Ovary (tissue), 9 donors: ENCODE measurements around the gene TMEM131. TPM values are rescaled to one million over a fixed set of nuclear protein-coding genes. Genes with fewer than 3 reads are reported as not detected.

ENCODE experiments used
- DNase-seq, 5 donors: peaks; one replicate each; pipeline ENCODE4 v3.0.0-alpha.2; 2019 to 2020
- H3K27ac ChIP-seq, 2 donors: fragments of 200-600 bp; one replicate each; pipeline versions ENCODE4 v1.5.1 to v1.8.0; 2019 to 2022
- H3K27me3 ChIP-seq: fragments of 200-600 bp; one replicate; pipeline ENCODE4 v1.8.0; 2022
- H3K36me3 ChIP-seq: fragments of 200-600 bp; sonication (generic); one replicate; pipeline ENCODE4 v1.5.1; 2019
- H3K4me1 ChIP-seq: one replicate; pipeline ENCODE4 v1.8.1; 2013; ENCODE audit warnings: mild to moderate bottlenecking, moderate library complexity; ENCODE audit not compliant: insufficient read depth
- H3K4me3 ChIP-seq: fragments of 200-600 bp; sonication (generic); one replicate; pipeline ENCODE4 v1.5.1; 2017
- H3K9me3 ChIP-seq, 2 donors: fragments of 200-600 bp in 1 of 2; sonication (generic) in 1 of 2; one replicate each; pipeline versions ENCODE4 v1.5.1 to v1.8.1; 2013 to 2019; ENCODE audit warnings: mild to moderate bottlenecking in 1 of 2, moderate library complexity in 1 of 2
- EP300 ChIP-seq: sonication (generic); formaldehyde crosslinking; IDR thresholded peaks from one replicate; pipeline ENCODE4 v1.6.1; 2017; ENCODE audit warnings: antibody characterized with exemption
- POLR2A ChIP-seq: fragments of 450-650 bp; IDR thresholded peaks from one replicate; pipeline ENCODE4 v1.6.1; 2017; ENCODE audit warnings: antibody characterized with exemption, mild to moderate bottlenecking, moderate library complexity
- WGBS, 3 donors: extraction: QIAGEN DNeasy Blood & Tissue Kit in 1 of 3; methylation state at CpG; one replicate each; pipeline versions ENCODE4 v1.1.5 to v1.1.7; 2013 to 2017; 5-methylcytosine and 5-hydroxymethylcytosine counted together
- intact Hi-C, 4 donors: fragments of 100-400 bp; cut with DNase I; formaldehyde crosslinking; loops; one replicate each; pipeline versions ENCODE4 v1.11.0 to v1.15.1; 2022 to 2023
- polyA plus RNA-seq, 2 donors: library from polyadenylated mRNA; stranded (reverse); fragments of 200-250 nt in 1 of 2; fragments of 350-450 nt in 1 of 2; fragmentation: Illumina TruSeq in 1 of 2; extraction: RNeasy Lipid Tissue Mini Kit (QIAGEN cat#74804) in 1 of 2; gene quantifications; one replicate each; pipeline ENCODE4 v1.2.3, GENCODE V29; 2013 to 2014
- total RNA-seq, 7 donors: library from RNA; depleted of rRNA in 2 of 7; stranded (reverse); fragments of >200 nt in 2 of 7; fragmentation: NEBNext Ultra II Directional in 3 of 7; extraction: Animal tissue kit (Norgen Biotek cat#: 25700) in 3 of 7; gene quantifications; one replicate each; pipeline versions ENCODE4 v1.1.0 to v1.2.4, GENCODE V29; 2016 to 2023
- TF ChIP-seq, protein P1 (sequence below), 3 donors: fragments of 450-650 bp in 2 of 3; fragments of 200-600 bp in 1 of 3; IDR thresholded peaks; one replicate each; pipeline versions ENCODE4 v1.5.1 to v1.8.0; 2016 to 2022; ENCODE audit warnings: antibody characterized with exemption in 3 of 3, mild to moderate bottlenecking in 1 of 3
- donor health status: DM: no; HTN: no; CAD: no; lungs with moderate emphysema.
- donor health status: DM: no; HTN: no; CAD: no.
- donor health status: Bipolar disorder and iron deficiency.
- donor health status: DM: yes; HTN: yes; CAD: no.
- donor health status: DM: no; HTN: no; CAD: no.
- donor health status: DM: yes; HTN: yes; CAD: no.

Gene TMEM131
- total and polyA plus RNA-seq, 9 donors = 16.1 to 44.0 (median 38.4) TPM

DNA sequence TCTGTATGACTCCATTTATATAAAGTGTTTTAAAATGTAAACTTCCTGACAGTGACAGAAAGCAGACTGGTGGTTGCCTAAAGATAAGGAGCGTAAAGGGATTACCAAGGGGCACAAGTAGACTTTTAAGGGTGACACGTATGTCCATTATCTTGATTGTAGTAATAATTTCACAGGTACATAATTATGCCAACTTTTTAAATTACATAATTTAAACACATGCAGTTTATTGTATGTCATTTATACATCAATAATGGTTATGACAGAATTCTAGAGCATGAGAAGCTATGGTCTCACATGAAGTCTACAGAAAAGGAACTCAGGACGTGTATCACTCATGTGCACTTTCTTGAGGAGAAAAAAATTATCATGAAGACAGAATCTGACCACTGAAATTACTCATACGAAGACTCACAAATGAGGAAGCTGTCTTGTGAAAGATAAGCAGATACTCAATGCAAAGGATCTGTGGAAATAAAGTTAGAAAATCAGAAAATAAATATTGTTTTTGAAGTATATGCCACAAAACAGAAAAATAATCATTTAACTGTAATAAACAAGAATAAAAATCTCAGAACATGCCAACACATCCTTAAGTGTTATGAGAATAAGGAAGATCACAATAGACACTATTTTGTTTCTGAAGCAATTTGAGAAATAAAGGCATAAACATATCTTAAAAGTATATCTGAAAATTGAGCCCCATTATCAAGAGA lies 84.4 kb downstream of the TMEM131 start:
- Histone ChIP-seq H3K9me3 (no peaks in the 10 kb centered on the region), H3K27me3 (no peaks in the 10 kb centered on the region), H3K4me3 (no peak overlapping the region), H3K27ac (no peak overlapping the region), H3K4me1 (peaks cover 2% of the 10 kb centered on the region), H3K36me3 (no peaks in the 10 kb centered on the region)
- 81 to 86% (median 86%) methylated on average over 4 of the region's 4 CpGs for WGBS, 3 donors
- DNase-seq = no peak
- intact Hi-C loops = no loop called here
- TF ChIP-seq, protein P1, sequence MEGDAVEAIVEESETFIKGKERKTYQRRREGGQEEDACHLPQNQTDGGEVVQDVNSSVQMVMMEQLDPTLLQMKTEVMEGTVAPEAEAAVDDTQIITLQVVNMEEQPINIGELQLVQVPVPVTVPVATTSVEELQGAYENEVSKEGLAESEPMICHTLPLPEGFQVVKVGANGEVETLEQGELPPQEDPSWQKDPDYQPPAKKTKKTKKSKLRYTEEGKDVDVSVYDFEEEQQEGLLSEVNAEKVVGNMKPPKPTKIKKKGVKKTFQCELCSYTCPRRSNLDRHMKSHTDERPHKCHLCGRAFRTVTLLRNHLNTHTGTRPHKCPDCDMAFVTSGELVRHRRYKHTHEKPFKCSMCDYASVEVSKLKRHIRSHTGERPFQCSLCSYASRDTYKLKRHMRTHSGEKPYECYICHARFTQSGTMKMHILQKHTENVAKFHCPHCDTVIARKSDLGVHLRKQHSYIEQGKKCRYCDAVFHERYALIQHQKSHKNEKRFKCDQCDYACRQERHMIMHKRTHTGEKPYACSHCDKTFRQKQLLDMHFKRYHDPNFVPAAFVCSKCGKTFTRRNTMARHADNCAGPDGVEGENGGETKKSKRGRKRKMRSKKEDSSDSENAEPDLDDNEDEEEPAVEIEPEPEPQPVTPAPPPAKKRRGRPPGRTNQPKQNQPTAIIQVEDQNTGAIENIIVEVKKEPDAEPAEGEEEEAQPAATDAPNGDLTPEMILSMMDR (IDR thresholded peaks at IDR 0.05) = no peak
- no peak for TF ChIP-seq POLR2A
- no peak for TF ChIP-seq EP300

DNA sequence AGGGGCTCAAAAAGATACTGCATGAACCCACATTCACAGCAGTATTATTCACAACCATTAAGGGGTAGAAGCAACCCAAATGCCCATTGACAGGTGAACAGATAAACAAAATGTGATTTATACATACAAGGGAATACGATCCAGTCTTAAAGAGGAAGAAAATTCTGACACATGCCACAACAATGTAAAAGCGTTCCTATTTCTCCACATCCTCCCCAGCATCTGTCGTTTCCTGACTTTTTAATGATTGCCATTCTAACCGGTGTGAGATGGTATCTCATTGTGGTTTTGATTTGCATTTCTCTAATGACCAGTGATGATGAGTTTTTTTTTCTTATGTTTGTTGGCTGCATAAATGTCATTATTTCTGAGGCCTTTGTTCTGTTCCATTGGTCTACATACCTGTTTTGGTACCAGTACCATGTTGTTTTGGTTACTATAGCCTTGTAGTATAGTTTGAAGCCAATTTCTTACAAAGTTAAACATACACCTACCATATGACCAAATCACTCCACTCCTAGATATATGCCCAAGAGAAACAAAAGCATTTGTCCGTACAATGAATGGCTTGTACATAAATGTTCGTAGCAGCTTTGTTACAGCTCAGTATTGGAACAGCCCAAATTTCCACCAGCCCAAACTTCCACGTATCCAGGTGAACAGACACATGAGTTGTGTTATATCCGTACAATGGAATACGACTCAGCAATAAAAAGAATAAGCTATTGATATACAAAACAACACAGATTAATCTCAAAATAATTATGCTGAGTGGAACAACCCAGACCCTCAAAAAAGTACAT lies 85.1 kb downstream of the TMEM131 start:
- Histone ChIP-seq H3K27ac (no peak overlapping the region), H3K9me3 (no peaks in the 10 kb centered on the region), H3K27me3 (no peaks in the 10 kb centered on the region), H3K36me3 (no peaks in the 10 kb centered on the region), H3K4me1 (peaks cover 2% of the 10 kb centered on the region), H3K4me3 (no peak overlapping the region)
- TF ChIP-seq EP300 (no peak), POLR2A (no peak)
- TF ChIP-seq, protein P1 (IDR thresholded peaks at IDR 0.05) = no peak
- no peak for DNase-seq
- WGBS, 3 donors = 96 to 98% (median 97%) methylated on average over 9 of the region's 9 CpGs
- intact Hi-C loops = no loop called here

DNA sequence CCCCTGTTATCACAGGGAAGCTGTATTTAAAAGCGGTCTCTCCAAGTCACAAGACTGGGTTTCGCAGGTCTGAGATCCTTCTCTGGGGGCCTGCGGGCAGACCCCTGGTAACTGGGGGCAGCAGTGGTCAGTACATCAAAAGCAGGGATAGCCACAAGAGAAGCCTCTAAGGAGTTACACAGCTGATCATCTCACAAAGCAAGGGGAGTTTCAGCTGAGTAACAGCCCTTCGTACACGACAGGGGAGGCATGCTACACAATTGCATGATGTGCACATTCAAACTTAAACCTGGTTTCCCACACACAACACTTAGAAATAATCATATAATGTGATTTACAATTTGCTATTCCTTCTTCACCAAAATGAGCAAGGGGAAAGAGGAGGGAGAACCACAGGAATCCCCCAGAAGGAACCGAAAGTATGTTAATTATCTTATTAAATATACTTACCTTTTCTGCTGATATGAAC lies 87.5 kb downstream of the TMEM131 start:
- peaks cover 2% of the 10 kb centered on the region for H3K4me1 ChIP-seq
- WGBS, 3 donors = 87 to 91% (median 87%) methylated on average over 6 of the region's 6 CpGs
- TF ChIP-seq POLR2A (no peak), EP300 (no peak)
- TF ChIP-seq, protein P1 (IDR thresholded peaks at IDR 0.05) = no peak
- intact Hi-C loops = no loop called here
- no peaks in the 10 kb centered on the region for H3K36me3 ChIP-seq
- no peaks in the 10 kb centered on the region for H3K27me3 ChIP-seq
- no peaks in the 10 kb centered on the region for H3K9me3 ChIP-seq
- H3K4me3 ChIP-seq = no peak overlapping the region
- no peak overlapping the region for H3K27ac ChIP-seq
- no peak for DNase-seq

DNA sequence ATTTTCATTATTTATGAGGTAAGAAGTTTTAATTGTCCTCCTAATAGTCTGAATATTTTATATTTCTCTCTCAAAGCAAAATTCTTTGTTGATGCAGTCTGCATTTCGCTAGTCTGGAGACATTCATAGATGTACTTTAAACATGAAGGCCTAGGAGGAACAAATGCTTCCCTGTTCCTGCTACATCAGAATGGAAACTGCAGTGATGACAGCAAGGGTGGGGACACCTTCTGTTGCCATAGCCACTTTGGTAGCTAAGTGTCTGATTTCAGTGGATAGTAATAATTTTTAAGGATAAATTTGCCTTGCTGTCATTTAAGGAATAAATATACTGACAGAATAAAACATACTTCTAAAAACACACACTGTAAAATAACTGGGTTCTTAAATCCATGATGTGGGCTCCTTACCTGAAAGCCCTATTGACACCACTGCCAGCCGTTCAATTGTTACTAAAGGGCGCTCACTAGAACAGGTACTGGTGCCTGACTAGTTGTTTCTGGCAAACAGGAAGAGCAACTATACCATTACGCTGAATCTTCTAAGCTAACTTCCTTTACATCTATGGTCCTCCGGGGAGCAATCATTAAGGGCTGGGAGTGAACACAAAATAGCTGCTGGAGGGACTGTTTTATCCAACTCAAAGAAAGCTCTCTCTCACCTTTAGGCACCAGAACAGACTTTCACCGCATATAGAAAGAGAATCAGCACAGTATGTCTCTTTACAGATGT lies 88.2 kb downstream of the TMEM131 start:
- peaks cover 2% of the 10 kb centered on the region for H3K4me1 ChIP-seq
- WGBS, 3 donors = 93 to 96% (median 96%) methylated on average over 6 of the region's 6 CpGs

More for the DNA sequence above, 88.2 kb downstream of the TMEM131 start:
- DNase-seq = no peak
- Histone ChIP-seq H3K27ac (no peak overlapping the region), H3K9me3 (no peaks in the 10 kb centered on the region), H3K36me3 (no peaks in the 10 kb centered on the region), H3K27me3 (no peaks in the 10 kb centered on the region), H3K4me3 (no peak overlapping the region)
- TF ChIP-seq, protein P1 (IDR thresholded peaks at IDR 0.05) = no peak
- TF ChIP-seq POLR2A (no peak), EP300 (no peak)
- intact Hi-C loops = no loop called here
